Ovary (tissue), 9 donors: Measurements from ENCODE around the gene FMN1. TPM values are rescaled to one million over a fixed set of nuclear protein-coding genes. Genes with fewer than 3 reads are reported as not detected.

Experiments
- DNase-seq, 5 donors: peaks; one replicate each; pipeline ENCODE4 v3.0.0-alpha.2; 2019 to 2020
- H3K27ac ChIP-seq, 2 donors: fragments of 200-600 bp; one replicate each; pipeline versions ENCODE4 v1.5.1 to v1.8.0; 2019 to 2022
- H3K27me3 ChIP-seq: fragments of 200-600 bp; one replicate; pipeline ENCODE4 v1.8.0; 2022
- H3K36me3 ChIP-seq: fragments of 200-600 bp; sonication (generic); one replicate; pipeline ENCODE4 v1.5.1; 2019
- H3K4me1 ChIP-seq: one replicate; pipeline ENCODE4 v1.8.1; 2013; ENCODE audit warnings: mild to moderate bottlenecking, moderate library complexity; ENCODE audit not compliant: insufficient read depth
- H3K4me3 ChIP-seq: fragments of 200-600 bp; sonication (generic); one replicate; pipeline ENCODE4 v1.5.1; 2017
- H3K9me3 ChIP-seq, 2 donors: fragments of 200-600 bp in 1 of 2; sonication (generic) in 1 of 2; one replicate each; pipeline versions ENCODE4 v1.5.1 to v1.8.1; 2013 to 2019; ENCODE audit warnings: mild to moderate bottlenecking in 1 of 2, moderate library complexity in 1 of 2
- CTCF ChIP-seq, 3 donors: fragments of 450-650 bp in 2 of 3; fragments of 200-600 bp in 1 of 3; IDR thresholded peaks; one replicate each; pipeline versions ENCODE4 v1.5.1 to v1.8.0; 2016 to 2022; ENCODE audit warnings: antibody characterized with exemption in 3 of 3, mild to moderate bottlenecking in 1 of 3
- EP300 ChIP-seq: sonication (generic); formaldehyde crosslinking; IDR thresholded peaks from one replicate; pipeline ENCODE4 v1.6.1; 2017; ENCODE audit warnings: antibody characterized with exemption
- POLR2A ChIP-seq: fragments of 450-650 bp; IDR thresholded peaks from one replicate; pipeline ENCODE4 v1.6.1; 2017; ENCODE audit warnings: antibody characterized with exemption, mild to moderate bottlenecking, moderate library complexity
- WGBS, 3 donors: extraction: QIAGEN DNeasy Blood & Tissue Kit in 1 of 3; methylation state at CpG; one replicate each; pipeline versions ENCODE4 v1.1.5 to v1.1.7; 2013 to 2017; 5-methylcytosine and 5-hydroxymethylcytosine counted together
- intact Hi-C, 4 donors: fragments of 100-400 bp; cut with DNase I; formaldehyde crosslinking; loops; one replicate each; pipeline versions ENCODE4 v1.11.0 to v1.15.1; 2022 to 2023
- polyA plus RNA-seq, 2 donors: library from polyadenylated mRNA; stranded (reverse); fragments of 200-250 nt in 1 of 2; fragments of 350-450 nt in 1 of 2; fragmentation: Illumina TruSeq in 1 of 2; extraction: RNeasy Lipid Tissue Mini Kit (QIAGEN cat#74804) in 1 of 2; gene quantifications; one replicate each; pipeline ENCODE4 v1.2.3, GENCODE V29; 2013 to 2014
- total RNA-seq, 7 donors: library from RNA; depleted of rRNA in 2 of 7; stranded (reverse); fragments of >200 nt in 2 of 7; fragmentation: NEBNext Ultra II Directional in 3 of 7; extraction: Animal tissue kit (Norgen Biotek cat#: 25700) in 3 of 7; gene quantifications; one replicate each; pipeline versions ENCODE4 v1.1.0 to v1.2.4, GENCODE V29; 2016 to 2023
- donor health status: DM: no; HTN: no; CAD: no; lungs with moderate emphysema.
- donor health status: DM: no; HTN: no; CAD: no.
- donor health status: Bipolar disorder and iron deficiency.
- donor health status: DM: yes; HTN: yes; CAD: no.
- donor health status: DM: no; HTN: no; CAD: no.
- donor health status: DM: yes; HTN: yes; CAD: no.

Gene FMN1
- total and polyA plus RNA-seq, 9 donors, result 0.13 to 16.9 (median 2.6) TPM

- DNase-seq, result no peak
- intact Hi-C loops, result no loop called here
- Histone ChIP-seq H3K9me3 (no peaks in the 10 kb centered on the region), H3K27ac (no peak overlapping the region), H3K4me1 (no peaks in the 10 kb centered on the region), H3K36me3 (no peaks in the 10 kb centered on the region), H3K27me3 (no peaks in the 10 kb centered on the region), H3K4me3 (no peak overlapping the region)
- WGBS, 3 donors, result 90 to 94% (median 92%) methylated on average over 2 of the region's 2 CpGs
- TF ChIP-seq CTCF (IDR thresholded peaks at IDR 0.05) (no peak), EP300 (no peak), POLR2A (no peak)
Observed at GRCh38 chr15:32829436-32829835, 365.1 kb downstream of the FMN1 start.

GRCh38 chr15:32828507-32829186, 365.9 kb downstream of the FMN1 start:
- H3K9me3 ChIP-seq, result no peaks in the 10 kb centered on the region
- intact Hi-C loops, result no loop called here
- TF ChIP-seq CTCF (IDR thresholded peaks at IDR 0.05), result no peak
- no peak for TF ChIP-seq EP300
- TF ChIP-seq POLR2A, result no peak
- no peaks in the 10 kb centered on the region for H3K27me3 ChIP-seq
- no peak overlapping the region for H3K4me3 ChIP-seq
- H3K27ac ChIP-seq, result no peak overlapping the region
- H3K4me1 ChIP-seq, result no peaks in the 10 kb centered on the region
- 67 to 78% (median 68%) methylated on average over 6 of the region's 6 CpGs for WGBS, 3 donors
- no peaks in the 10 kb centered on the region for H3K36me3 ChIP-seq
- DNase-seq, result no peak

- no peak overlapping the region for H3K4me3 ChIP-seq
- DNase-seq, result no peak
- H3K27ac ChIP-seq, result no peak overlapping the region
- intact Hi-C loops, result no loop called here
- WGBS, 3 donors, result 86 to 93% (median 87%) methylated on average over 5 of the region's 5 CpGs
- TF ChIP-seq CTCF (IDR thresholded peaks at IDR 0.05), result no peak
- TF ChIP-seq EP300, result no peak
- no peak for TF ChIP-seq POLR2A
- no peaks in the 10 kb centered on the region for H3K4me1 ChIP-seq
- H3K36me3 ChIP-seq, result no peaks in the 10 kb centered on the region
- no peaks in the 10 kb centered on the region for H3K27me3 ChIP-seq
- no peaks in the 10 kb centered on the region for H3K9me3 ChIP-seq
Observed at GRCh38 chr15:32826685-32827084, 367.8 kb downstream of the FMN1 start.

- no peaks in the 10 kb centered on the region for H3K27me3 ChIP-seq
- no peak overlapping the region for H3K27ac ChIP-seq
- no peak overlapping the region for H3K4me3 ChIP-seq
- H3K36me3 ChIP-seq, result no peaks in the 10 kb centered on the region
- WGBS, 3 donors, result 84 to 86% (median 86%) methylated on average over 4 of the region's 4 CpGs
- no peaks in the 10 kb centered on the region for H3K4me1 ChIP-seq
- intact Hi-C loops, result no loop called here
- TF ChIP-seq CTCF (IDR thresholded peaks at IDR 0.05) (no peak), POLR2A (no peak), EP300 (no peak)
- no peak for DNase-seq
- H3K9me3 ChIP-seq, result no peaks in the 10 kb centered on the region
Observed at GRCh38 chr15:32825219-32825618, 369.3 kb downstream of the FMN1 start.
